Activated naive CD8-positive, alpha-beta T cell treated with anti-CD3 and anti-CD28 coated beads, Interleukin-2, amount 50 U/mL, for 16 hours (primary cell): ENCODE measurements around the gene SLC4A7.
"Not testable (repeated sequence)": the region's sequence is repeated elsewhere in the genome, so short reads cannot be mapped to it uniquely, and the experiment has no call there.

Source experiments
- DNase-seq: peaks from one replicate; pipeline ENCODE4 v3.0.0-alpha.2; 2020; ENCODE audit warnings: low read depth, low spot score

The SLC4A7 gene

DNA sequence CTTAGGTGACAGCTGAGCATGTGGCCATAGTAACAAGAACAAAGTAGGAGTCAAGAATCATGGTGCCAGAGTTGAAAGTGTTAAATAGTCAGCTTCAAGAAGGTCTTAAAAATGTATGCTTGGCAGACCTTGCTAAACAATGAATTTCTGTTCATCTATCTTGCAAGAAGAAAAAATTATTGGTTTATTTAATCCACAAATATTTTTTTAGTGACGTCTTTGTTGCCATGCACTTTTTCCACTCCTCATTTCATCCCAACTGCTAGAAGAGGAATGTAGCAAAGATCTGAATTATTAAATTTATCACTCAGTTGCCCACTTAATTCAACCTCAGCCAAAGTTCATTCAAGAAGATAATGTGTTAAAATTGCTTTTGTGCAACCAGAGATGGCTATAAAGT is 3.2 kb upstream of the SLC4A7 start:
- no peak for DNase-seq

GRCh38 chr3:27486336-27486735 is 2.2 kb upstream of the SLC4A7 start:
- DNase-seq = no peak

DNA sequence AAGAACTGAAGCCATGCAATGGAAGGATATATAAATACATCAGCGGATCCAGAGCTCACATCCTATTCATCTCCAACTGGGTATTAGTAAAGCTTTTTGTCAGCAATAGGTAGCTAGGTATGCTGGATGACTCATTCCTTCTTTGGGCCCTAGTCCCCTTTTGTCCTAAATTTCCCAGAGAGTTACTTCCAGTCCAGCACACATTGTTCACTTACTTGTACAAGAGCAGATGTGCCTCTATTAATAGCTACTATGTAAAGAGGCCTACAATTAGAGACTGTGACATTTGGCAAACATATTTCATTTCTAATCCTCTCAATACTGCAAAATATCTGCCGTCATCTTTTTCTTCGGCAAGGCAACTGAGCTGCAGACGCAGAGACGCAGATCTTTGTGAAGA is 1.7 kb upstream of the SLC4A7 start:
- no peak for DNase-seq

GRCh38 chr3:27483117-27484014 is 818 bp downstream of the SLC4A7 start:
- no peak for DNase-seq

- no peak for DNase-seq
These were observed 4.2 kb downstream of the SLC4A7 start for GRCh38 chr3:27479806-27480543.

DNA sequence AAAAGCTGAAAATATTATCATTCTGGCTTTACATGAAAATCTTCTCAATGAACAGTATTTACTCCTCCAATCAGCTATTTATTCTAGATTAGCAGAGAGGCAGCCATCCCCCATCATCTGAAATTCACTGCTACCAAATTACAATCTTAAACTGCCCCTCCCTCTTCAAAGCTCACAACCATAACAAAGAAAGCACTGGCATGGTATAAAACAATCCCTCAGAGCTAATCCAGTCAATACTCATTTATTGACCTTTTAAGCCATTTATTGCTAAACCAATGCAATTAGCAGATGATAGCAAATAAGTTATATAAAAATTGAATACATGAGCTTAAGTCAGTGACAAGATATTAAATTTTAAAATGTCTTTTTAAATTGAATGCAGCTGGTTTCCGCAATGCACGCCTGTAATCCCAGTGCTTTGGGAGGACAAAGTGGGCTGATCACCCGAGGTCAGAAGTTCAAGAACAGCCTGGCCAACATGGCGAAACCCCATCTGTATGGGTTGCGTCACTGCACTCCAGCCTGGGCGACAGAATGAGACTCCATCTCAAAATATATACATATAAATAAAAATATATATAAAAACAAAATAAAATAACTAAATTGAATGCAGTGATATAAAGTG is 12.1 kb downstream of the SLC4A7 start:
- DNase-seq = no peak

GRCh38 chr3:27468283-27468886 is 15.8 kb downstream of the SLC4A7 start:
- no peak for DNase-seq

DNA sequence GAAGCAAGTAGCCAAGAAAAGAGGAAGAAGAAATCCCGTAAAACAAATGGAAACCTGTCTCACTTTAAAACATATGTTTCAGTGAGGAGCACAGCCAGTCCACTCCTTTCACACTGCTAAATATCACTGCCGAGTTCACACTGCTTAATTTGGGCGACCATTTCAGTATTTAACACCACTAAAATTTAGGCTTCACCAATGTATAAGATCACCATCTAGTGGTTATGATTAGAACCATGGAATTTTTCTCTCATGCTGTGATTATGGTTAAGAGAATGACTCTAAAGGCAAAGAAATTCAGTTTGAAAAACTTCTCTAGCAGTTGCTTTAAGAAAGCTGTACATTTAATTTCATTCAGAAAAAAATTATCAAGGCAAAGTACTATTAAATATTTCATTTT is 16.6 kb downstream of the SLC4A7 start:
- no peak for DNase-seq

GRCh38 chr3:27464646-27465045 is 19.5 kb downstream of the SLC4A7 start:
- no peak for DNase-seq

- DNase-seq = no peak
These were observed 22.0 kb downstream of the SLC4A7 start for GRCh38 chr3:27462228-27462627.

GRCh38 chr3:27458929-27459328 is 25.3 kb downstream of the SLC4A7 start:
- DNase-seq = no peak

DNA sequence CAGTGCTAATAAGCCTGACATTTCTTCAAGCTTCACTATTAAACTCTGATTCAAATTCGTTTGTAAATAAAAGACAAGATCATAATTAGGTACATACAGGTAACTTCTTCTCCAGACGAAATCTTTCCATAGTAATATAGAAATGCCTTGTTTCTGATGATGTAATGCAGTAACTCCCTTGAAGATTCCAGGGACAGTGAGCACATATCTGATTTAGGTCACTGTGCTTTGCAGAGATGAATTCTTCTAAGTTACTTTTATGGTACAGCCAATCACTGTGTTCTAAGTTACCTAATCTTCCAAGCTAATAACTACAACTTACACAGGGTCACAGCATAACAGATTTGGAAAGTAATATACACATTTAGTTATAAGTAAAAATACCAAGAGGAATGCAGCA is 27.6 kb downstream of the SLC4A7 start:
- DNase-seq = no peak

GRCh38 chr3:27454914-27455313 is 29.3 kb downstream of the SLC4A7 start:
- DNase-seq = no peak

DNA sequence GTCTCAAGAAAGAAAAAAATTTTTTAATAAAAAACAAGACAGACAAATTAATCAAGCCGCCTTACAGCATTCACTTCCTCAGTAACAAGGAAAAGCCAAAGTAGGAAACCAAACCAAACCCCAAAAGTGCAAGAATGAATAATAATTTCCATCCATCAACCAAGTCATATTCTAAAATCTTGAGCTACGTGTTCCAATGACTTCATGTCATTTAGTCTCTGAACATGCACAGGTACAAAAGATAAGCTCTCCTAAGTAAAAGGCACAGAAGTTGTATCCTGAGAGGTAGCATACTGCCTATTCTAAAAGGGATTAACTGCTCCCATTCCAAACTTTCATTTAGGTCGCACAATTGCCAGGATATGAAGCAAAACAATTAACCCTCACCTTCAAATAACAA is 29.7 kb downstream of the SLC4A7 start:
- DNase-seq = no peak

GRCh38 chr3:27452368-27453090 is 31.7 kb downstream of the SLC4A7 start:
- DNase-seq = no peak

- DNase-seq = no peak
These were observed 32.3 kb downstream of the SLC4A7 start for GRCh38 chr3:27451842-27452241.

GRCh38 chr3:27451251-27451650 is 32.9 kb downstream of the SLC4A7 start:
- no peak for DNase-seq

DNA sequence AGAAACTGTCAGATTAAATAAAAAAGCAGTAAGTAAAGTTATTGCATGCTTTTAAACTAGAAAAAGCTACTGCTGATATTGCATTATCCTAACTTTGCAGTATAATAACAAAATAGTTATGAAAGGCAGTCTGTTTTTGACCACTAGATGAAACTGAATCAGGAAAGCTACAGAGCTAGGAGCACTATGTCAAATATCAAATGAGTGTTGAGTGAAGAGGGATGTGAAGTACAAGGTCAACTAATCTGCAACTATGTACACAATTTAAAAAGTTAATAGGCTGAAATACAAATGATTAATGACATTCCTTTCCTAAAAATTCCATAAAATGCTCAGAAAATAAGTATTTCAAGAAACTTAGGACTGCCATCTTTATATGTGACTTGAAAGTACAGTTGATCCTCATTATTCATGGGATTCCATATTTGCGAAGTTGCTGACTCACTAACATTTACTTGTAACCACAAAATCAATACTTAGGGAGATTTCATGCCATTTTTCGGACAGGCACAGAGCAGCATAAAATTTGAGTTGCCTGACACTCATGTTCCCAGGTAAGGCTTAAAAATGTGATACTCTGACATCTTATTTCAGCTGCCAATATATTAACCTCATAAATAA is 34.5 kb downstream of the SLC4A7 start:
- DNase-seq = no peak

- DNase-seq = not testable (repeated sequence)
These were observed 41.2 kb downstream of the SLC4A7 start for GRCh38 chr3:27442995-27443394.

DNA sequence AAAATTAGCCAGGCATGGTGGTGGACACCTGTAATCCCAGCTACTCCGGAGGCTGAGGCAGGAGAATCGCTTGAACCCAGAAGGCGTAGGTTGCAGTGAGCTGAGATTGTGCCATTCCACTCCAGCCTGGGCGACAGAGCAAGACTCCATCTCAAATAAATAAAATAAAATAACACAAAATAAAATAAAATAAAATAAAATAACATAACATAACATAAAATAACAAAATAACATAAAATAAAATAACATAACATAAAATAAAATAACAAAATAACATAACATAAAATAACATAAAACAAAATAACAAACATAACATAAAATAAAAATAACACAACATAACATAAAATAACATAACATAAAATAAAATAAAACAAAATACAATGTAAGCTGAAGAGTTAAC is 45.8 kb downstream of the SLC4A7 start:
- not testable (repeated sequence) for DNase-seq

GRCh38 chr3:27431116-27431515 is 53.1 kb downstream of the SLC4A7 start:
- DNase-seq = no peak
